Neural progenitor cell (in vitro differentiated cells): Measurements from ENCODE around the gene TRAF3. TPM values are rescaled to one million over a fixed set of nuclear protein-coding genes. Genes with fewer than 3 reads are reported as not detected.

ENCODE experiments used
- DNase-seq: peaks from one replicate; pipeline ENCODE4 v3.0.0-alpha.2; 2016; ENCODE audit warnings: low spot score
- H2AFZ ChIP-seq: fragments of 200-600 bp; sonication (generic); replicated peaks from 2 replicates; pipeline ENCODE4 v1.6.1; 2016; ENCODE audit warnings: antibody characterized with exemption
- H3F3A ChIP-seq: fragments of 200-600 bp; sonication (generic); 2 replicates; pipeline ENCODE4 v1.6.1; 2016; ENCODE audit warnings: antibody characterized with exemption, low read depth
- H3K27ac ChIP-seq: fragments of 200-600 bp; sonication (generic); 2 replicates; pipeline ENCODE4 v1.5.1; 2016; ENCODE audit warnings: mild to moderate bottlenecking
- H3K27me3 ChIP-seq: fragments of 200-600 bp; sonication (generic); 2 replicates; pipeline ENCODE4 v1.6.1; 2016; ENCODE audit warnings: mild to moderate bottlenecking, moderate library complexity
- H3K36me3 ChIP-seq: fragments of 200-600 bp; sonication (generic); 2 replicates; pipeline ENCODE4 v1.5.1; 2016
- H3K4me1 ChIP-seq: fragments of 200-600 bp; sonication (generic); 2 replicates; pipeline ENCODE4 v1.6.1; 2016; ENCODE audit warnings: mixed run types
- H3K4me2 ChIP-seq: fragments of 200-600 bp; sonication (generic); 2 replicates; pipeline ENCODE4 v1.6.1; 2016
- H3K4me3 ChIP-seq: fragments of 200-600 bp; sonication (generic); 2 replicates; pipeline ENCODE4 v1.5.1; 2016
- H3K79me2 ChIP-seq: fragments of 200-600 bp; sonication (generic); 2 replicates; pipeline ENCODE4 v1.6.1; 2016; ENCODE audit warnings: low read depth
- H3K9ac ChIP-seq: fragments of 200-600 bp; sonication (generic); 2 replicates; pipeline ENCODE4 v1.6.1; 2016
- H3K9me3 ChIP-seq: fragments of 200-600 bp; sonication (generic); 2 replicates; pipeline ENCODE4 v1.5.1; 2016; ENCODE audit warnings: low read depth
- H4K20me1 ChIP-seq: fragments of 200-600 bp; sonication (generic); 2 replicates; pipeline ENCODE4 v1.6.1; 2016; ENCODE audit warnings: low read depth
- H3K27ac Mint-ChIP-seq: 3 replicates; pipeline ENCODE4 v1.8.0; 2021; ENCODE audit warnings: mixed read lengths
- H3K27me3 Mint-ChIP-seq: 2 replicates; pipeline ENCODE4 v1.8.0; 2022; ENCODE audit warnings: low read depth, mild to moderate bottlenecking, inconsistent platforms, moderate library complexity, mixed read lengths; ENCODE audit not compliant: insufficient read depth
- H3K36me3 Mint-ChIP-seq: 3 replicates; pipeline ENCODE4 v1.8.0; 2021; ENCODE audit warnings: mixed read lengths
- H3K4me1 Mint-ChIP-seq: 3 replicates; pipeline ENCODE4 v1.8.0; 2021; ENCODE audit warnings: mixed read lengths
- H3K4me3 Mint-ChIP-seq: 3 replicates; pipeline ENCODE4 v1.8.0; 2021; ENCODE audit warnings: mild to moderate bottlenecking, moderate library complexity, mixed read lengths
- H3K9me3 Mint-ChIP-seq: 3 replicates; pipeline ENCODE4 v1.8.0; 2020; ENCODE audit warnings: mixed read lengths
- EZH2 ChIP-seq: fragments of 200-600 bp; sonication (generic); IDR thresholded peaks from 2 replicates; pipeline ENCODE4 v1.6.1; 2017; ENCODE audit warnings: antibody characterized with exemption, mild to moderate bottlenecking, moderate library complexity
- EZH2phosphoT487 ChIP-seq: fragments of 200-600 bp; sonication (generic); IDR thresholded peaks from 2 replicates; pipeline ENCODE4 v1.6.1; 2017; ENCODE audit warnings: antibody characterized with exemption
- total RNA-seq: library from RNA; depleted of rRNA; stranded (reverse); fragments of >200 nt; gene quantifications from 2 replicates; pipeline ENCODE4 v1.2.3, GENCODE V29; 2015; ENCODE audit warnings: low replicate concordance
- TF ChIP-seq, protein P1 (sequence below): fragments of 200-600 bp; sonication (generic); IDR thresholded peaks from 2 replicates; pipeline ENCODE4 v1.5.1; 2017; ENCODE audit warnings: antibody characterized with exemption, mild to moderate bottlenecking

Gene TRAF3
- total RNA-seq, 1 donor from 2014 or later = 18.1 TPM

GRCh38 chr14:102898298-102898697, 121.0 kb downstream of the TRAF3 start:
- no peak overlapping the region for H2AFZ ChIP-seq
- H3K9me3 Mint-ChIP-seq = no peaks in the 10 kb centered on the region
- no peak overlapping the region for H3K27ac Mint-ChIP-seq
- no peaks in the 10 kb centered on the region for H3K9me3 ChIP-seq
- no peak overlapping the region for H3K27ac ChIP-seq
- TF ChIP-seq EZH2phosphoT487 = no peak
- TF ChIP-seq EZH2 = no peak
- TF ChIP-seq, protein P1, sequence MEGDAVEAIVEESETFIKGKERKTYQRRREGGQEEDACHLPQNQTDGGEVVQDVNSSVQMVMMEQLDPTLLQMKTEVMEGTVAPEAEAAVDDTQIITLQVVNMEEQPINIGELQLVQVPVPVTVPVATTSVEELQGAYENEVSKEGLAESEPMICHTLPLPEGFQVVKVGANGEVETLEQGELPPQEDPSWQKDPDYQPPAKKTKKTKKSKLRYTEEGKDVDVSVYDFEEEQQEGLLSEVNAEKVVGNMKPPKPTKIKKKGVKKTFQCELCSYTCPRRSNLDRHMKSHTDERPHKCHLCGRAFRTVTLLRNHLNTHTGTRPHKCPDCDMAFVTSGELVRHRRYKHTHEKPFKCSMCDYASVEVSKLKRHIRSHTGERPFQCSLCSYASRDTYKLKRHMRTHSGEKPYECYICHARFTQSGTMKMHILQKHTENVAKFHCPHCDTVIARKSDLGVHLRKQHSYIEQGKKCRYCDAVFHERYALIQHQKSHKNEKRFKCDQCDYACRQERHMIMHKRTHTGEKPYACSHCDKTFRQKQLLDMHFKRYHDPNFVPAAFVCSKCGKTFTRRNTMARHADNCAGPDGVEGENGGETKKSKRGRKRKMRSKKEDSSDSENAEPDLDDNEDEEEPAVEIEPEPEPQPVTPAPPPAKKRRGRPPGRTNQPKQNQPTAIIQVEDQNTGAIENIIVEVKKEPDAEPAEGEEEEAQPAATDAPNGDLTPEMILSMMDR = no peak
- H3K79me2 ChIP-seq = no peaks in the 10 kb centered on the region
- no peaks in the 10 kb centered on the region for H3K27me3 ChIP-seq
- no peak overlapping the region for H3K4me3 ChIP-seq
- H3K4me1 ChIP-seq = no peaks in the 10 kb centered on the region
- no peak overlapping the region for H3K4me3 Mint-ChIP-seq
- peaks cover 9% of the 10 kb centered on the region for H3K4me1 Mint-ChIP-seq
- peaks cover 20% of the 10 kb centered on the region for H3K36me3 Mint-ChIP-seq
- H3K36me3 ChIP-seq = no peaks in the 10 kb centered on the region
- no peaks in the 10 kb centered on the region for H4K20me1 ChIP-seq
- H3K9ac ChIP-seq = no peak overlapping the region
- H3F3A ChIP-seq = no peaks in the 10 kb centered on the region
- H3K4me2 ChIP-seq = no peak overlapping the region
- H3K27me3 Mint-ChIP-seq = no peaks in the 10 kb centered on the region
- DNase-seq = no peak

GRCh38 chr14:102898776-102899515, 121.7 kb downstream of the TRAF3 start:
- H3K9me3 ChIP-seq = no peaks in the 10 kb centered on the region
- no peak overlapping the region for H3K27ac ChIP-seq
- no peak for DNase-seq
- Mint-ChIP-seq H3K4me3 (no peak overlapping the region), H3K36me3 (peaks cover 20% of the 10 kb centered on the region), H3K9me3 (no peaks in the 10 kb centered on the region), H3K4me1 (peaks cover 9% of the 10 kb centered on the region), H3K27ac (peak overlapping the region; percentile 76), H3K27me3 (no peaks in the 10 kb centered on the region)
- no peaks in the 10 kb centered on the region for H3K79me2 ChIP-seq
- TF ChIP-seq, protein P1 = no peak
- TF ChIP-seq EZH2 (no peak), EZH2phosphoT487 (no peak)
- no peaks in the 10 kb centered on the region for H3K27me3 ChIP-seq
- H3K9ac ChIP-seq = no peak overlapping the region
- H3K4me2 ChIP-seq = no peak overlapping the region
- no peak overlapping the region for H2AFZ ChIP-seq
- no peaks in the 10 kb centered on the region for H3K36me3 ChIP-seq
- no peaks in the 10 kb centered on the region for H4K20me1 ChIP-seq
- no peak overlapping the region for H3K4me3 ChIP-seq
- no peaks in the 10 kb centered on the region for H3K4me1 ChIP-seq
- H3F3A ChIP-seq = no peaks in the 10 kb centered on the region

DNA sequence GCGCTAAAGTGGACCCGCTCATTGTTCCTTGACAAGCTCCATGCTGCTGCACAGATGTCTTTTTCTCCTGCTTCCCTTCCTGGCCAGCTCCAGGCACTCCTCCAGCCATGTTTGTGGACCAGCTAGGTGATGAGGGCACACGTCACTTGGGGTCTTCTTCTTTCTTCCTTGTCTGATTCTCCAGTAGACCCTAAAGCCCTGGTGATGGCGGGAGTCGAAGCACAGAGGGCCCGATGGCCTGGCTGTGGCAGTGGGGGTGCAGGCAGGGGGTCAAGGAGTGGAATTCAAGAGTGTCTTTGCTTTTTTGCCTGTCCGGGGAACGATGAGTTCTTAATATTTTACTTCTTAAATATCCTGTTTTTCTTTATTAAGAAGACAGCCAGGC, 122.3 kb downstream of the TRAF3 start:
- Histone ChIP-seq H3K9ac (no peak overlapping the region), H4K20me1 (no peaks in the 10 kb centered on the region), H2AFZ (no peak overlapping the region), H3K4me3 (no peak overlapping the region), H3K79me2 (no peaks in the 10 kb centered on the region), H3K27me3 (no peaks in the 10 kb centered on the region), H3K4me1 (no peaks in the 10 kb centered on the region), H3F3A (no peaks in the 10 kb centered on the region), H3K9me3 (no peaks in the 10 kb centered on the region), H3K27ac (no peak overlapping the region), H3K4me2 (no peak overlapping the region), H3K36me3 (no peaks in the 10 kb centered on the region)
- no peaks in the 10 kb centered on the region for H3K9me3 Mint-ChIP-seq
- TF ChIP-seq EZH2phosphoT487 (no peak), EZH2 (no peak)
- TF ChIP-seq, protein P1 = no peak
- peaks cover 20% of the 10 kb centered on the region for H3K36me3 Mint-ChIP-seq
- H3K27me3 Mint-ChIP-seq = peaks cover 2% of the 10 kb centered on the region
- DNase-seq = no peak
- H3K4me3 Mint-ChIP-seq = no peak overlapping the region
- peak overlapping the region; percentile 76 for H3K27ac Mint-ChIP-seq
- H3K4me1 Mint-ChIP-seq = peaks cover 9% of the 10 kb centered on the region
